NCI-H774 (cell line): Measurements from ENCODE around the gene ERBB2.

ENCODE experiments used
- DNase-seq: peaks from one replicate; lab custom pipeline; 2025; lab: John Stamatoyannopoulos, UW

The ERBB2 gene

GRCh38 chr17:39665642-39666224, 34.1 kb upstream of the ERBB2 start:
- peak; percentile 9 for DNase-seq

GRCh38 chr17:39666231-39666600, 33.6 kb upstream of the ERBB2 start:
- no peak for DNase-seq

- DNase-seq: no peak
These were observed 33.1 kb upstream of the ERBB2 start for GRCh38 chr17:39666601-39667261.

- DNase-seq: no peak
These were observed 32.5 kb upstream of the ERBB2 start for GRCh38 chr17:39667262-39667944.

- peak; percentile 58 for DNase-seq
These were observed 31.6 kb upstream of the ERBB2 start, which contains the start of gene PNMT for GRCh38 chr17:39667945-39668924. PNMT (plus strand) TSS chr17:39668453; CDS start chr17:39668476, 23 bp downstream.

- no peak for DNase-seq
These were observed 29.7 kb upstream of the ERBB2 start for GRCh38 chr17:39669897-39670735.

GRCh38 chr17:39670746-39671145, 29.1 kb upstream of the ERBB2 start:
- DNase-seq: no peak

GRCh38 chr17:39671651-39672521, 28.0 kb upstream of the ERBB2 start:
- no peak for DNase-seq

- DNase-seq: no peak
These were observed 27.1 kb upstream of the ERBB2 start for GRCh38 chr17:39672522-39673334.

GRCh38 chr17:39673335-39674081, 26.4 kb upstream of the ERBB2 start:
- no peak for DNase-seq

GRCh38 chr17:39674179-39674578, 25.7 kb upstream of the ERBB2 start:
- no peak for DNase-seq

GRCh38 chr17:39674702-39675389, 25.0 kb upstream of the ERBB2 start:
- DNase-seq: no peak

- DNase-seq: no peak
These were observed 24.3 kb upstream of the ERBB2 start for GRCh38 chr17:39675390-39676082.

GRCh38 chr17:39676198-39676819, 23.6 kb upstream of the ERBB2 start:
- DNase-seq: no peak

GRCh38 chr17:39677072-39677471, 22.8 kb upstream of the ERBB2 start:
- no peak for DNase-seq

- DNase-seq: no peak
These were observed 22.1 kb upstream of the ERBB2 start for GRCh38 chr17:39677542-39678339.
